ENCODE measurements around the gene LINC00237.

LINC00237 gene

DNA sequence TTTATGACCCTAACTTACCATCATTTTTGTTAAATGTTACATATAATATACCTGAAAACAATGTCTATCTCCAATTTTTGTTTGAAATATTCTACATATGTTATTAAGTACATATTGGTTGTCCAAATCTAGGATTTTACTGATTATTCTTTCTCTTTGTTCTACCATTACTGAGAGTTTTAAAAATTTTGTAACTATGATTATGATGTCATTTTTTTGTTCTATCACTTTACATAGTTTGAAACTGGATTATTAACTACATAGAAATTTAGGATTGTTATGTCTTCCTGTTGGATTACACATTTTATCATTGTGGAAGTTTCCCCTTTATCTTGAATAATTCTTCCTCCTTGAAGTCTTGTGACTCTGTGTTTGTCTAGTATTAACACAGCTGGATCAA is 41.2 kb downstream of the LINC00237 start:
- Histone ChIP-seq H3K14ac (ENCODE audit: low read length) (no peak overlapping the region), H3K36me3 (ENCODE audit: control insufficient read depth in 1 of 2, insufficient read depth in 2 of 2, low read length in 2 of 2) (no peaks in the 10 kb centered on the region), H4K12ac (ENCODE audit: low read depth, low read length) (no peak overlapping the region), H4K8ac (ENCODE audit: low read depth, low read length) (no peak overlapping the region), H3K27me3 (ENCODE audit: insufficient read depth, low read length) (no peaks in the 10 kb centered on the region), H2BK120ac (ENCODE audit: insufficient read depth, low read length, poor library complexity) (no peak overlapping the region), H3K9ac (ENCODE audit: low read length) (no peak overlapping the region), H3K4me3 (ENCODE audit: low read depth, low read length) (no peak overlapping the region), H2BK5ac (ENCODE audit: low read depth, low read length, poor library complexity) (no peak overlapping the region), H3K9me3 (ENCODE audit: insufficient read depth, low read depth, low read length) (no peaks in the 10 kb centered on the region), H2AFZ (ENCODE audit: insufficient read depth, low read length, poor library complexity) (no peak overlapping the region), H3K4me2 (ENCODE audit: low read length) (no peak overlapping the region), H3K18ac (ENCODE audit: low read length) (no peak overlapping the region), H2BK12ac (ENCODE audit: low read length) (no peak overlapping the region), H3K4me1 (ENCODE audit: control insufficient read depth in 1 of 2, insufficient read depth in 2 of 2, low read length in 2 of 2) (no peaks in the 10 kb centered on the region), H3K79me2 (ENCODE audit: control insufficient read depth, insufficient read depth, low read length, poor library complexity) (no peaks in the 10 kb centered on the region), H3K27ac (ENCODE audit: low read depth, low read length) (no peak overlapping the region), H3K79me1 (ENCODE audit: low read length) (no peaks in the 10 kb centered on the region), H2AK5ac (ENCODE audit: low read length) (no peak overlapping the region), H3K4ac (ENCODE audit: low read depth, low read length) (no peak overlapping the region), H4K91ac (ENCODE audit: low read depth, low read length) (no peak overlapping the region), H3K23ac (ENCODE audit: low read length) (no peak overlapping the region)
- no peak for DNase-seq

DNA sequence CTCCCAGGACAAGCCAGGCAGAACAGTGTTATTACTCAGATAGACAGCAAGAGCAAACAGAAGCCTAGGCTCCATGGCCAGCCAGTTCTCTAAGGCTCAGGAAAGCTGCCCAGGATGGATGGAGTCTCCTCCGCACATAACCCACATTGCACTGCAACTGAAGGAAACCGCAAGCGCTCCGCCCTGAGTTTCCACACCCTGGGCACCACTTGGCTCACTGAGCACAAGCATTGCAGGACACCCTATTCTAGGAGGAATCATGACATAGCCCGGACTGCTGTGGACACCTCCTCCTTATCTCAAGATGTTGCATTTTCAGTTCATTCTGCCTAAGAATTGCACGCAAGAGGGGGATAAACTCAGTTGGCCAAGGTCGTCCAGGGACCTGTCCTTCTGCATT is 42.9 kb downstream of the LINC00237 start:
- Histone ChIP-seq H3K27ac (ENCODE audit: low read depth, low read length) (no peak overlapping the region), H3K18ac (ENCODE audit: low read length) (no peak overlapping the region), H3K79me1 (ENCODE audit: low read length) (no peaks in the 10 kb centered on the region), H3K4me3 (ENCODE audit: low read depth, low read length) (no peak overlapping the region), H3K4ac (ENCODE audit: low read depth, low read length) (no peak overlapping the region), H3K4me2 (ENCODE audit: low read length) (no peak overlapping the region), H2BK12ac (ENCODE audit: low read length) (no peak overlapping the region), H3K14ac (ENCODE audit: low read length) (no peak overlapping the region), H2AFZ (ENCODE audit: insufficient read depth, low read length, poor library complexity) (no peak overlapping the region), H4K91ac (ENCODE audit: low read depth, low read length) (no peak overlapping the region), H3K9me3 (ENCODE audit: insufficient read depth, low read depth, low read length) (no peaks in the 10 kb centered on the region), H3K36me3 (ENCODE audit: control insufficient read depth in 1 of 2, insufficient read depth in 2 of 2, low read length in 2 of 2) (no peaks in the 10 kb centered on the region), H2AK5ac (ENCODE audit: low read length) (no peak overlapping the region), H3K9ac (ENCODE audit: low read length) (no peak overlapping the region), H3K23ac (ENCODE audit: low read length) (no peak overlapping the region), H3K4me1 (ENCODE audit: control insufficient read depth in 1 of 2, insufficient read depth in 2 of 2, low read length in 2 of 2) (no peaks in the 10 kb centered on the region), H3K79me2 (ENCODE audit: control insufficient read depth, insufficient read depth, low read length, poor library complexity) (no peaks in the 10 kb centered on the region), H2BK120ac (ENCODE audit: insufficient read depth, low read length, poor library complexity) (no peak overlapping the region), H2BK5ac (ENCODE audit: low read depth, low read length, poor library complexity) (no peak overlapping the region), H3K27me3 (ENCODE audit: insufficient read depth, low read length) (no peaks in the 10 kb centered on the region), H4K12ac (ENCODE audit: low read depth, low read length) (no peak overlapping the region), H4K8ac (ENCODE audit: low read depth, low read length) (no peak overlapping the region)
- no peak for DNase-seq
- no CpG with 5 or more reads among the region's 7 CpGs for WGBS (ENCODE audit: extremely low coverage, insufficient coverage, insufficient read length)

DNA sequence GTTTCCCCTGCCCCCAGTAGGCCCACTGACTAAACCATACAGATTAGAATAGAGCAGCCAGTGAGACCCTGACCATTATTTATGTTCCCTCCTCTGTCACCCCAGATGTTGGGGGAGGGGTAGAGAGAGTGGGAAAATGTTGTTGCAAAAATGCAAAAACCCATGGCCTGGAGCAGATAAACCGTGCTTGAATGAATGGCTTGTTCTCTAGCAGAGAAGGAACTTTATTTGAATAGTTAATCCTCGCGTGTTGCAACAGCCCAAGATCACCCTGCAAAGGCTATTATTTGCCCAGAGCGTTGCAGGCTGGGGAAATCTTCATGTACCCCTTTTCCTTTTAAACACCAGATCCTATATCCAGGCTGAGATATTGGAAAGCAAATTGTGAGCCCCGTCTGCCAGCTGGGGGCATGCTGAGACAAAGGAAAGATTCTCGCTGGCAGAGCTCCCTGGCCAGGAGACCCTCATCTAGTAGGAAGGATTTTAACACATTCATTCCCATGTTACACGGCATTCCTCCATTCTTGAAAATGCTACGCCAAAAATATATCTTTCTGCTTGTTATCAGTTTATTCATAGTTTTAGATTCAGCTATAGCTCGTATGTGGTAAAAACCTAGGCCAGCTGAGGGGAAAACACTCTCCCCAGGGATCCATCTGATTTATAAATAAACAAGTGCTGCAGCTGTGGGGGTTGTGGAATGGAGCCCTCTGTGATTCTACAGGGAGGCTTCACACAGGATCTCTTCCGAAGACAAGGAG is 53.0 kb downstream of the LINC00237 start:
- H3K4ac ChIP-seq (ENCODE audit: low read depth, low read length), result no peak overlapping the region
- H2BK120ac ChIP-seq (ENCODE audit: insufficient read depth, low read length, poor library complexity), result no peak overlapping the region
- no peak overlapping the region for H2BK5ac ChIP-seq (ENCODE audit: low read depth, low read length, poor library complexity)
- H3K4me1 ChIP-seq (ENCODE audit: control insufficient read depth in 1 of 2, insufficient read depth in 2 of 2, low read length in 2 of 2), result no peaks in the 10 kb centered on the region
- H3K4me3 ChIP-seq (ENCODE audit: low read depth, low read length), result no peak overlapping the region
- no peak overlapping the region for H2AFZ ChIP-seq (ENCODE audit: insufficient read depth, low read length, poor library complexity)
- H4K8ac ChIP-seq (ENCODE audit: low read depth, low read length), result no peak overlapping the region
- no peak overlapping the region for H3K18ac ChIP-seq (ENCODE audit: low read length)
- H4K91ac ChIP-seq (ENCODE audit: low read depth, low read length), result no peak overlapping the region
- no peaks in the 10 kb centered on the region for H3K79me1 ChIP-seq (ENCODE audit: low read length)
- no peak overlapping the region for H3K27ac ChIP-seq (ENCODE audit: low read depth, low read length)
- DNase-seq, result no peak
- no peak overlapping the region for H2AK5ac ChIP-seq (ENCODE audit: low read length)
- no peak overlapping the region for H3K4me2 ChIP-seq (ENCODE audit: low read length)
- H3K9ac ChIP-seq (ENCODE audit: low read length), result no peak overlapping the region
- H3K79me2 ChIP-seq (ENCODE audit: control insufficient read depth, insufficient read depth, low read length, poor library complexity), result no peaks in the 10 kb centered on the region
- WGBS (ENCODE audit: extremely low coverage, insufficient coverage, insufficient read length), result no CpG with 5 or more reads among the region's 10 CpGs
- H3K23ac ChIP-seq (ENCODE audit: low read length), result no peak overlapping the region
- no peak overlapping the region for H2BK12ac ChIP-seq (ENCODE audit: low read length)
- H4K12ac ChIP-seq (ENCODE audit: low read depth, low read length), result no peak overlapping the region
- H3K36me3 ChIP-seq (ENCODE audit: control insufficient read depth in 1 of 2, insufficient read depth in 2 of 2, low read length in 2 of 2), result no peaks in the 10 kb centered on the region
- H3K27me3 ChIP-seq (ENCODE audit: insufficient read depth, low read length), result no peaks in the 10 kb centered on the region
- H3K9me3 ChIP-seq (ENCODE audit: insufficient read depth, low read depth, low read length), result peaks cover 2% of the 10 kb centered on the region
- no peak overlapping the region for H3K14ac ChIP-seq (ENCODE audit: low read length)

DNA sequence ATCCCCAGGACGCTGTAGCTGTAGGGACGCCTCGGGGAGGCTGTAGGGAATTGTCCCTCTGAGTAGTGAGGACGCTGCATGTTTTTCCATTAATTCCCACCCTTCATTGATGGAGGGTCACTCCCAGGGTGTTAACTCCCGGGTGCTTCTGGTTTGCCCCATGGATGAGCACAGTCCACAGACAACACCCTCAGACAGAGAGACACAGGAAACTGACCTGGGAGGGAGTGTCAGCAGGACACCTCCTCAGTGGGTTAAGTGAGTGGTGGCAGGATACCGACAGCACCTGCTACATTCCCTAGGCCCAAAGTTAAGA is 53.5 kb downstream of the LINC00237 start:
- H3K18ac ChIP-seq (ENCODE audit: low read length), result no peak overlapping the region
- H4K12ac ChIP-seq (ENCODE audit: low read depth, low read length), result no peak overlapping the region
- DNase-seq, result no peak
- H3K4me2 ChIP-seq (ENCODE audit: low read length), result no peak overlapping the region
- no peaks in the 10 kb centered on the region for H3K79me1 ChIP-seq (ENCODE audit: low read length)
- H2BK120ac ChIP-seq (ENCODE audit: insufficient read depth, low read length, poor library complexity), result no peak overlapping the region
- H3K36me3 ChIP-seq (ENCODE audit: control insufficient read depth in 1 of 2, insufficient read depth in 2 of 2, low read length in 2 of 2), result no peaks in the 10 kb centered on the region
- H3K9ac ChIP-seq (ENCODE audit: low read length), result no peak overlapping the region
- H3K23ac ChIP-seq (ENCODE audit: low read length), result no peak overlapping the region
- H4K8ac ChIP-seq (ENCODE audit: low read depth, low read length), result no peak overlapping the region
- H4K91ac ChIP-seq (ENCODE audit: low read depth, low read length), result no peak overlapping the region
- no peaks in the 10 kb centered on the region for H3K4me1 ChIP-seq (ENCODE audit: control insufficient read depth in 1 of 2, insufficient read depth in 2 of 2, low read length in 2 of 2)
- no peak overlapping the region for H2AK5ac ChIP-seq (ENCODE audit: low read length)
- no peak overlapping the region for H3K4me3 ChIP-seq (ENCODE audit: low read depth, low read length)
- no peak overlapping the region for H2BK5ac ChIP-seq (ENCODE audit: low read depth, low read length, poor library complexity)
- H2BK12ac ChIP-seq (ENCODE audit: low read length), result no peak overlapping the region
- no peaks in the 10 kb centered on the region for H3K79me2 ChIP-seq (ENCODE audit: control insufficient read depth, insufficient read depth, low read length, poor library complexity)
- H3K4ac ChIP-seq (ENCODE audit: low read depth, low read length), result no peak overlapping the region
- H3K9me3 ChIP-seq (ENCODE audit: insufficient read depth, low read depth, low read length), result peaks cover 2% of the 10 kb centered on the region
- no peak overlapping the region for H2AFZ ChIP-seq (ENCODE audit: insufficient read depth, low read length, poor library complexity)
- H3K14ac ChIP-seq (ENCODE audit: low read length), result no peak overlapping the region
- WGBS (ENCODE audit: extremely low coverage, insufficient coverage, insufficient read length), result no CpG with 5 or more reads among the region's 6 CpGs
- H3K27me3 ChIP-seq (ENCODE audit: insufficient read depth, low read length), result no peaks in the 10 kb centered on the region
- H3K27ac ChIP-seq (ENCODE audit: low read depth, low read length), result no peak overlapping the region

All from trophoblast cell (in vitro differentiated cells and primary cell).